Esophagus muscularis mucosa (tissue), 4 donors: ENCODE measurements around the gene FITM1.

Experiments
- EP300 ChIP-seq: sonication (generic); formaldehyde crosslinking; IDR thresholded peaks from one replicate; pipeline ENCODE4 v1.6.1; 2017; ENCODE audit warnings: antibody characterized with exemption
- POLR2A ChIP-seq: fragments of 450-650 bp; IDR thresholded peaks from one replicate; pipeline ENCODE4 v1.6.1; 2017; ENCODE audit warnings: antibody characterized with exemption, moderate library complexity, mild to moderate bottlenecking, low read depth
- TF ChIP-seq, protein P1 (sequence below), 3 experiments: fragments of 200-600 bp in 2 of 3; fragments of 450-650 bp in 1 of 3; sonication (generic) in 2 of 3; IDR thresholded peaks; one replicate each; pipeline ENCODE4 v1.5.1; 2017 to 2019; ENCODE audit warnings: antibody characterized with exemption in 3 of 3, mild to moderate bottlenecking in 2 of 3, moderate library complexity in 1 of 3

DNA sequence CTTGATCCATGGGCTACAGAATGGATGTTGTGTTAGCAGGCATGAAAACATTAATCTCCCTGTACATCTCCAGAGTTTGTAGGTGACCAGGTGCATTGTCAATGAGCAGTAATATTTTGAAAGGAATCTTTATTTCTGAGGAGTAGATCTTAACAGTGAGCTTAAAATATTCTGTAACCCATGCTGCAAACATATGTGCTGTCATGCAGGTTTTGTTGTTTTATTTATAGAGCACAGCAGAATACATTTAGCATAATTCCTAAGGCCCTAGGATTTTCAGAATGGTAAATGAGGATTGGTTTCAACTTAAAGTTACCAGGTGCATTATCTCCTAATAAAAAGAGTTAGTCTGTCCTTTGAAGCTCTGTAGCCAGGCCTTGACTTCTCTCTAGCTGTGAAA, 3.5 kb upstream of the FITM1 start:
- no peak for TF ChIP-seq POLR2A
- no peak for TF ChIP-seq EP300
- TF ChIP-seq, protein P1, sequence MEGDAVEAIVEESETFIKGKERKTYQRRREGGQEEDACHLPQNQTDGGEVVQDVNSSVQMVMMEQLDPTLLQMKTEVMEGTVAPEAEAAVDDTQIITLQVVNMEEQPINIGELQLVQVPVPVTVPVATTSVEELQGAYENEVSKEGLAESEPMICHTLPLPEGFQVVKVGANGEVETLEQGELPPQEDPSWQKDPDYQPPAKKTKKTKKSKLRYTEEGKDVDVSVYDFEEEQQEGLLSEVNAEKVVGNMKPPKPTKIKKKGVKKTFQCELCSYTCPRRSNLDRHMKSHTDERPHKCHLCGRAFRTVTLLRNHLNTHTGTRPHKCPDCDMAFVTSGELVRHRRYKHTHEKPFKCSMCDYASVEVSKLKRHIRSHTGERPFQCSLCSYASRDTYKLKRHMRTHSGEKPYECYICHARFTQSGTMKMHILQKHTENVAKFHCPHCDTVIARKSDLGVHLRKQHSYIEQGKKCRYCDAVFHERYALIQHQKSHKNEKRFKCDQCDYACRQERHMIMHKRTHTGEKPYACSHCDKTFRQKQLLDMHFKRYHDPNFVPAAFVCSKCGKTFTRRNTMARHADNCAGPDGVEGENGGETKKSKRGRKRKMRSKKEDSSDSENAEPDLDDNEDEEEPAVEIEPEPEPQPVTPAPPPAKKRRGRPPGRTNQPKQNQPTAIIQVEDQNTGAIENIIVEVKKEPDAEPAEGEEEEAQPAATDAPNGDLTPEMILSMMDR (IDR thresholded peaks at IDR 0.05) = no peak
